ENCODE measurements around the gene OR2C1. TPM values are rescaled to one million over a fixed set of nuclear protein-coding genes. Genes with fewer than 3 reads are reported as not detected.

Gene OR2C1
- total and polyA plus RNA-seq, 10 donors, result 0.08 to 0.60 (median 0.33) TPM; not detected in 5

GRCh38 chr16:3346041-3346440 is 9.6 kb upstream of the OR2C1 start:
- H3K36me3 ChIP-seq, result no peaks in the 10 kb centered on the region
- intact Hi-C loops (cut with DNase I; ENCODE audit: low total_unique reads), result no loop called here
- 75 to 86% (median 84%) methylated on average over 2 of the region's 2 CpGs for WGBS, 5 donors
- H3K4me3 ChIP-seq, result no peak overlapping the region
- no peak for DNase-seq
- no peaks in the 10 kb centered on the region for H3K4me1 ChIP-seq
- H3K9me3 ChIP-seq, result peaks cover 0 to 5% (median 0%) of the 10 kb centered on the region in 8 donors
- H3K27ac ChIP-seq, result no peak overlapping the region
- no peak for TF ChIP-seq POLR2AphosphoS5 (IDR thresholded peaks at IDR 0.05)
- TF ChIP-seq CTCF (IDR thresholded peaks at IDR 0.05 in 8 of 11, conservative IDR thresholded peaks at IDR 0.05 in 3 of 11), result no peak
- no peak for TF ChIP-seq POLR2A (IDR thresholded peaks at IDR 0.05)
- H3K27me3 ChIP-seq (replicated peaks in 1 of 7), result no peaks in the 10 kb centered on the region

GRCh38 chr16:3347586-3347985 is 8.1 kb upstream of the OR2C1 start:
- 54 to 90% (median 79%) methylated on average over 10 of the region's 10 CpGs for WGBS, 5 donors
- DNase-seq, result no peak
- intact Hi-C loops (cut with DNase I; ENCODE audit: low total_unique reads), result no loop called here

GRCh38 chr16:3348547-3349167 is 7.0 kb upstream of the OR2C1 start:
- no peak overlapping the region for H3K27ac ChIP-seq
- H3K27me3 ChIP-seq (replicated peaks in 1 of 7), result no peaks in the 10 kb centered on the region
- H3K9me3 ChIP-seq, result peaks cover 0 to 5% (median 0%) of the 10 kb centered on the region in 8 donors
- DNase-seq, result no peak
- TF ChIP-seq CTCF (IDR thresholded peaks at IDR 0.05 in 8 of 11, conservative IDR thresholded peaks at IDR 0.05 in 3 of 11) (no peak), POLR2AphosphoS5 (IDR thresholded peaks at IDR 0.05) (no peak), POLR2A (IDR thresholded peaks at IDR 0.05) (no peak)
- no peaks in the 10 kb centered on the region for H3K36me3 ChIP-seq
- intact Hi-C loops (cut with DNase I; ENCODE audit: low total_unique reads), result no loop called here
- no peak overlapping the region for H3K4me3 ChIP-seq
- 19 to 33% (median 30%) methylated on average over 4 of the region's 4 CpGs for WGBS, 5 donors
- H3K4me1 ChIP-seq, result no peaks in the 10 kb centered on the region

More at GRCh38 chr16:3347586-3347985, 8.1 kb upstream of the OR2C1 start:
- Histone ChIP-seq H3K27ac (no peak overlapping the region), H3K4me1 (no peaks in the 10 kb centered on the region), H3K9me3 (peaks cover 0 to 4% (median 0%) of the 10 kb centered on the region in 8 donors), H3K27me3 (replicated peaks in 1 of 7) (no peaks in the 10 kb centered on the region), H3K36me3 (no peaks in the 10 kb centered on the region), H3K4me3 (no peak overlapping the region)
- TF ChIP-seq CTCF (IDR thresholded peaks at IDR 0.05 in 8 of 11, conservative IDR thresholded peaks at IDR 0.05 in 3 of 11), result no peak
- no peak for TF ChIP-seq POLR2A (IDR thresholded peaks at IDR 0.05)
- no peak for TF ChIP-seq POLR2AphosphoS5 (IDR thresholded peaks at IDR 0.05)

- Histone ChIP-seq H3K4me1 (no peaks in the 10 kb centered on the region), H3K9me3 (peaks cover 0 to 9% (median 0%) of the 10 kb centered on the region in 8 donors), H3K27me3 (replicated peaks in 1 of 7) (no peaks in the 10 kb centered on the region), H3K27ac (no peak overlapping the region), H3K36me3 (no peaks in the 10 kb centered on the region), H3K4me3 (no peak overlapping the region)
- TF ChIP-seq CTCF (IDR thresholded peaks at IDR 0.05 in 8 of 11, conservative IDR thresholded peaks at IDR 0.05 in 3 of 11) (no peak), POLR2AphosphoS5 (IDR thresholded peaks at IDR 0.05) (no peak), POLR2A (IDR thresholded peaks at IDR 0.05) (no peak)
- 60 to 70% (median 65%) methylated on average over 12 to 13 of the region's 13 CpGs for WGBS, 5 donors
- DNase-seq, result no peak
- intact Hi-C loops (cut with DNase I; ENCODE audit: low total_unique reads), result no loop called here
Observed at GRCh38 chr16:3349175-3349574, 6.5 kb upstream of the OR2C1 start.

Data from spleen (tissue), 11 donors.